Neuronal stem cell (in vitro differentiated cells): ENCODE measurements around the gene ATG2A.

ENCODE experiments used
- DNase-seq: peaks from one replicate; pipeline ENCODE4 v3.0.0-alpha.2; 2013; ENCODE audit warnings: low spot score
- H2AFZ ChIP-seq: one replicate; pipeline ENCODE4 v1.6.1; 2013; ENCODE audit warnings: mild to moderate bottlenecking, low read length, inconsistent platforms
- H2AK5ac ChIP-seq: 2 replicates; pipeline ENCODE4 v1.6.1; 2013; ENCODE audit warnings: low read depth, mild to moderate bottlenecking, inconsistent platforms, low read length, moderate library complexity, mixed read lengths
- H2BK120ac ChIP-seq: 2 replicates; pipeline ENCODE4 v1.6.1; 2013; ENCODE audit warnings: low read depth, mild to moderate bottlenecking, inconsistent platforms, low read length, moderate library complexity, mixed read lengths
- H2BK12ac ChIP-seq: one replicate; pipeline ENCODE4 v1.6.1; 2013; ENCODE audit warnings: low read length, inconsistent platforms
- H2BK15ac ChIP-seq: 2 replicates; pipeline ENCODE4 v1.6.1; 2013; ENCODE audit warnings: mild to moderate bottlenecking, low read length, inconsistent platforms, mixed read lengths
- H2BK5ac ChIP-seq: one replicate; pipeline ENCODE4 v1.6.1; 2013; ENCODE audit warnings: inconsistent platforms, mild to moderate bottlenecking, low read length, moderate library complexity
- H3K14ac ChIP-seq: one replicate; pipeline ENCODE4 v1.6.1; 2013; ENCODE audit warnings: low read length, inconsistent platforms
- H3K18ac ChIP-seq: 2 replicates; pipeline ENCODE4 v1.6.1; 2013; ENCODE audit warnings: low read length, inconsistent platforms
- H3K23ac ChIP-seq: 2 replicates; pipeline ENCODE4 v1.6.1; 2013; ENCODE audit warnings: low read depth, mild to moderate bottlenecking, mixed read lengths, low read length, inconsistent platforms; ENCODE audit not compliant: poor library complexity
- H3K27ac ChIP-seq: replicated peaks from 3 replicates; pipeline ENCODE4 v1.5.1; 2013; ENCODE audit warnings: low read length, inconsistent platforms
- H3K27me3 ChIP-seq, 3 experiments: 2 replicates each; pipeline ENCODE4 v1.6.1; 2013; ENCODE audit warnings: low read length in 3 of 3, mild to moderate bottlenecking in 2 of 3, inconsistent platforms in 1 of 3, low read depth in 1 of 3, mixed read lengths in 1 of 3, moderate library complexity in 1 of 3; ENCODE audit not compliant: control insufficient read depth in 3 of 3, insufficient read depth in 3 of 3
- H3K36me3 ChIP-seq, 2 donors: replicated peaks in 1 of 2; 2 replicates each; pipeline ENCODE4 v1.6.1; 2013; ENCODE audit warnings: low read length in 2 of 2; ENCODE audit not compliant: control insufficient read depth in 2 of 2, insufficient read depth in 2 of 2
- H3K4ac ChIP-seq: 2 replicates; pipeline ENCODE4 v1.6.1; 2013; ENCODE audit warnings: inconsistent platforms, mild to moderate bottlenecking, low read length, moderate library complexity
- H3K4me1 ChIP-seq, 2 donors: 1 replicate in 1 of 2; 2 replicates in 1 of 2; pipeline ENCODE4 v1.6.1; 2013; ENCODE audit warnings: low read length in 2 of 2, low read depth in 1 of 2; ENCODE audit not compliant: control insufficient read depth in 2 of 2, insufficient read depth in 1 of 2
- H3K4me2 ChIP-seq: one replicate; pipeline ENCODE4 v1.6.1; 2013; ENCODE audit warnings: mild to moderate bottlenecking, low read length, inconsistent platforms; ENCODE audit not compliant: insufficient read depth, poor library complexity, severe bottlenecking
- H3K4me3 ChIP-seq, 2 donors: 2 replicates each; pipeline ENCODE4 v1.5.1; 2013; ENCODE audit warnings: low read length in 2 of 2, mild to moderate bottlenecking in 2 of 2, inconsistent platforms in 1 of 2, moderate library complexity in 1 of 2
- H3K79me1 ChIP-seq: one replicate; pipeline ENCODE4 v1.6.1; 2013; ENCODE audit warnings: low read depth, mild to moderate bottlenecking, inconsistent platforms, low read length, moderate library complexity
- H3K9ac ChIP-seq: one replicate; pipeline ENCODE4 v1.6.1; 2013; ENCODE audit warnings: mild to moderate bottlenecking, low read depth, low read length, inconsistent platforms; ENCODE audit not compliant: poor library complexity
- H3K9me3 ChIP-seq, 2 donors: replicated peaks in 1 of 2; 2 replicates each; pipeline versions ENCODE3 to v1.6.1; 2013; ENCODE audit warnings: low read length in 2 of 2, mild to moderate bottlenecking in 2 of 2, inconsistent platforms in 1 of 2, low read depth in 1 of 2, mixed read lengths in 1 of 2, moderate library complexity in 1 of 2; ENCODE audit not compliant: control insufficient read depth in 2 of 2, insufficient read depth in 1 of 2
- H4K8ac ChIP-seq: one replicate; pipeline ENCODE4 v1.6.1; 2013; ENCODE audit warnings: low read depth, mild to moderate bottlenecking, inconsistent platforms, low read length, moderate library complexity
- H4K91ac ChIP-seq: one replicate; pipeline ENCODE4 v1.6.1; 2013; ENCODE audit warnings: low read length, low read depth, mild to moderate bottlenecking, inconsistent platforms; ENCODE audit not compliant: poor library complexity
- WGBS, 2 donors: extraction: QIAGEN DNeasy Blood & Tissue Kit; methylation state at CpG; one replicate each; pipeline ENCODE4 v1.1.7; 2013; ENCODE audit warnings: missing lambda C conversion rate in 2 of 2, mixed read lengths in 1 of 2; ENCODE audit not compliant: insufficient read length in 2 of 2, insufficient replicate concordance in 1 of 2; ENCODE audit errors: extremely low coverage in 2 of 2; 5-methylcytosine and 5-hydroxymethylcytosine counted together

The ATG2A gene

GRCh38 chr11:64878223-64878493 is 38.9 kb downstream of the ATG2A start:
- Histone ChIP-seq H4K91ac (peak overlapping the region; percentile 75), H3K4me2 (peak overlapping the region; percentile 91), H2BK5ac (peak overlapping the region; percentile 42), H3K4me3 (peak overlapping the region; percentile 88 to 99), H3K27ac (peak overlapping the region; percentile 7), H3K9ac (peak overlapping the region; percentile 100), H3K36me3 (peaks cover 5 to 11% of the 10 kb centered on the region in 2 donors), H3K79me1 (peaks cover 10% of the 10 kb centered on the region), H3K14ac (peak overlapping the region; percentile 96), H3K27me3 (peaks cover 0 to 3% (median 0%) of the 10 kb centered on the region in 3 experiments), H2AFZ (peak overlapping the region; percentile 95), H3K18ac (peak overlapping the region; percentile 98), H4K8ac (no peak overlapping the region), H3K9me3 (no peaks in the 10 kb centered on the region), H3K23ac (peak overlapping the region; percentile 97), H2BK120ac (peak overlapping the region; percentile 44), H2BK12ac (peak overlapping the region; percentile 93), H2BK15ac (peak overlapping the region; percentile 86), H3K4ac (peak overlapping the region; percentile 38), H3K4me1 (peaks cover 19 to 34% of the 10 kb centered on the region in 2 donors), H2AK5ac (peak overlapping the region; percentile 81)
- no peak for DNase-seq
- no CpG with 5 or more reads among the region's 21 CpGs for WGBS, 2 donors

GRCh38 chr11:64877390-64878222 is 39.4 kb downstream of the ATG2A start:
- Histone ChIP-seq H2BK12ac (peak overlapping the region; percentile 93), H3K4ac (peak overlapping the region; percentile 78)
- WGBS, 2 donors: no CpG with 5 or more reads among the region's 41 CpGs

GRCh38 chr11:64876835-64877341 is 40.1 kb downstream of the ATG2A start:
- Histone ChIP-seq H2BK12ac (no peak overlapping the region), H3K36me3 (peaks cover 9 to 20% of the 10 kb centered on the region in 2 donors), H2BK5ac (no peak overlapping the region), H3K9ac (peak overlapping the region; percentile 100), H2AK5ac (peak overlapping the region; percentile 20), H3K27me3 (no peaks in the 10 kb centered on the region), H2AFZ (no peak overlapping the region), H3K27ac (no peak overlapping the region), H3K23ac (no peak overlapping the region), H4K8ac (no peak overlapping the region), H3K4ac (peak overlapping the region; percentile 78), H3K18ac (no peak overlapping the region), H3K4me3 (peak overlapping the region; percentile 88 to 99), H3K9me3 (peaks cover 0 to under 1% of the 10 kb centered on the region in 2 donors), H2BK15ac (no peak overlapping the region), H2BK120ac (no peak overlapping the region), H3K4me1 (peaks cover 19 to 35% of the 10 kb centered on the region in 2 donors), H3K79me1 (peaks cover 10% of the 10 kb centered on the region), H3K14ac (no peak overlapping the region), H4K91ac (no peak overlapping the region), H3K4me2 (peak overlapping the region; percentile 91)
- no CpG with 5 or more reads among the region's 14 CpGs for WGBS, 2 donors
- no peak for DNase-seq

More at GRCh38 chr11:64877390-64878222, 39.4 kb downstream of the ATG2A start:
- Histone ChIP-seq H2BK5ac (peak overlapping the region; percentile 42), H3K36me3 (peaks cover 8 to 16% of the 10 kb centered on the region in 2 donors), H2AK5ac (peak overlapping the region; percentile 81), H3K79me1 (peaks cover 10% of the 10 kb centered on the region), H2BK15ac (peak overlapping the region; percentile 86), H2BK120ac (peak overlapping the region; percentile 44), H3K27me3 (no peaks in the 10 kb centered on the region), H3K9me3 (no peaks in the 10 kb centered on the region), H3K27ac (no peak overlapping the region), H3K23ac (peak overlapping the region; percentile 97), H3K18ac (peak overlapping the region; percentile 98), H4K91ac (peak overlapping the region; percentile 75), H2AFZ (peak overlapping the region; percentile 95), H4K8ac (no peak overlapping the region), H3K4me3 (peak overlapping the region; percentile 88 to 99), H3K4me2 (peak overlapping the region; percentile 91), H3K14ac (peak overlapping the region; percentile 96), H3K4me1 (peaks cover 19 to 34% of the 10 kb centered on the region in 2 donors), H3K9ac (peak overlapping the region; percentile 100)
- DNase-seq: no peak

GRCh38 chr11:64876229-64876750 is 40.7 kb downstream of the ATG2A start:
- peaks cover 14 to 23% of the 10 kb centered on the region in 2 donors for H3K36me3 ChIP-seq
- H3K27me3 ChIP-seq: no peaks in the 10 kb centered on the region
- H3K4me2 ChIP-seq: peak overlapping the region; percentile 91
- H3K4me3 ChIP-seq: no peak overlapping the region
- H2BK5ac ChIP-seq: no peak overlapping the region
- no peak overlapping the region for H4K8ac ChIP-seq
- WGBS, 2 donors: no CpG with 5 or more reads among the region's 11 CpGs
- H3K4ac ChIP-seq: no peak overlapping the region
- H3K23ac ChIP-seq: no peak overlapping the region
- no peak overlapping the region for H4K91ac ChIP-seq
- H3K27ac ChIP-seq: no peak overlapping the region
- no peak overlapping the region for H2BK120ac ChIP-seq
- no peak overlapping the region for H2AK5ac ChIP-seq
- H2AFZ ChIP-seq: no peak overlapping the region
- peaks cover 0 to 4% of the 10 kb centered on the region in 2 donors for H3K9me3 ChIP-seq
- peaks cover 22 to 41% of the 10 kb centered on the region in 2 donors for H3K4me1 ChIP-seq
- no peak overlapping the region for H2BK15ac ChIP-seq
- H2BK12ac ChIP-seq: no peak overlapping the region
- H3K14ac ChIP-seq: no peak overlapping the region
- no peak for DNase-seq
- no peak overlapping the region for H3K9ac ChIP-seq
- H3K18ac ChIP-seq: no peak overlapping the region
- peaks cover 13% of the 10 kb centered on the region for H3K79me1 ChIP-seq
